ENCODE results near the gene DIAPH2. TPM values are rescaled to one million over a fixed set of nuclear protein-coding genes. Genes with fewer than 3 reads are reported as not detected.

DIAPH2 gene
- total and polyA plus RNA-seq, 9 donors, result 8.1 to 30.9 (median 24.2) TPM

DNA sequence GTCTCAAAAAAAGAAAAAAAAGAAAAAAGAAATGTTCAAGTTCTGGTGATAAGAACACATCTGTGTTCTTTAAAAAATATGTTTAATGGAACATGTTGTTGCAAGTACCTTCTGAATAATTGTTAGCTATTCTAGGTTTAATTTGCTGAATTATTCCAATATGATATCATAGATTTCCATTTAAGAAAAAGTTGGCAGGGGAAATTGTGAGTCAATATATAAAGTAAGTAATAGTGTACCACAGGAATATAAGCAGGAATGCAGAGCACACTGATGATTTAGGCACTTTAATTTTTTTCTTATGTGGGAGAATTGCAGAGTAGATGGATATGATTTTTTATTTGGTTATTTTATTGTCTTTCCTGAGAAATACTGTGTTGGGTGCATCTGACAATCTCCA is 389.8 kb downstream of the DIAPH2 start:
- Histone ChIP-seq H3K4me1 (ENCODE audit: insufficient read depth) (no peaks in the 10 kb centered on the region), H3K27ac (no peak overlapping the region), H3K27me3 (no peaks in the 10 kb centered on the region), H3K9me3 (no peaks in the 10 kb centered on the region), H3K4me3 (no peak overlapping the region), H3K36me3 (no peaks in the 10 kb centered on the region)
- DNase-seq, result no peak
- intact Hi-C loops (cut with DNase I), result no loop called here
- TF ChIP-seq EP300 (IDR thresholded peaks at IDR 0.05), result no peak
- TF ChIP-seq POLR2A (IDR thresholded peaks at IDR 0.05), result no peak
- TF ChIP-seq, protein P1, sequence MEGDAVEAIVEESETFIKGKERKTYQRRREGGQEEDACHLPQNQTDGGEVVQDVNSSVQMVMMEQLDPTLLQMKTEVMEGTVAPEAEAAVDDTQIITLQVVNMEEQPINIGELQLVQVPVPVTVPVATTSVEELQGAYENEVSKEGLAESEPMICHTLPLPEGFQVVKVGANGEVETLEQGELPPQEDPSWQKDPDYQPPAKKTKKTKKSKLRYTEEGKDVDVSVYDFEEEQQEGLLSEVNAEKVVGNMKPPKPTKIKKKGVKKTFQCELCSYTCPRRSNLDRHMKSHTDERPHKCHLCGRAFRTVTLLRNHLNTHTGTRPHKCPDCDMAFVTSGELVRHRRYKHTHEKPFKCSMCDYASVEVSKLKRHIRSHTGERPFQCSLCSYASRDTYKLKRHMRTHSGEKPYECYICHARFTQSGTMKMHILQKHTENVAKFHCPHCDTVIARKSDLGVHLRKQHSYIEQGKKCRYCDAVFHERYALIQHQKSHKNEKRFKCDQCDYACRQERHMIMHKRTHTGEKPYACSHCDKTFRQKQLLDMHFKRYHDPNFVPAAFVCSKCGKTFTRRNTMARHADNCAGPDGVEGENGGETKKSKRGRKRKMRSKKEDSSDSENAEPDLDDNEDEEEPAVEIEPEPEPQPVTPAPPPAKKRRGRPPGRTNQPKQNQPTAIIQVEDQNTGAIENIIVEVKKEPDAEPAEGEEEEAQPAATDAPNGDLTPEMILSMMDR (IDR thresholded peaks at IDR 0.05), result no peak

DNA sequence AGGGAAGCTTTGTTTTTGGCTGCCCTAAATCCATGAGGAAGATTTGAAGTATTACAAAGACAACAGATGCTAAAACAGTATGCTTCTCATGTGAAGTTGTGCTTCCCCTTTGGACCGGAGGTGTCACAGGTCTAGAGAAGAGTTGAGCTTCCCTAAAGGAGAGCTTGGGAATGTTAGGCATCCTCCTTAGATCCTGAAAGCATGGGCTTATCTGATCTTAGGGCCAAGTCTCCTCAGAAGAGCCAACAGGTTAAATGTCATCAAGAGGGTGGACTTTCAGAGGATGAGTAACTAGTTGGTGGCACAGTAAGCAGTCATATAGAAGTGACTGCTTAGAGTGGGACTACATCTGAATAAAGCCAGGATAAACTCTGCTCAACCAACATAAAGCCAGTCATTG is 404.5 kb downstream of the DIAPH2 start:
- no peak for DNase-seq

DNA sequence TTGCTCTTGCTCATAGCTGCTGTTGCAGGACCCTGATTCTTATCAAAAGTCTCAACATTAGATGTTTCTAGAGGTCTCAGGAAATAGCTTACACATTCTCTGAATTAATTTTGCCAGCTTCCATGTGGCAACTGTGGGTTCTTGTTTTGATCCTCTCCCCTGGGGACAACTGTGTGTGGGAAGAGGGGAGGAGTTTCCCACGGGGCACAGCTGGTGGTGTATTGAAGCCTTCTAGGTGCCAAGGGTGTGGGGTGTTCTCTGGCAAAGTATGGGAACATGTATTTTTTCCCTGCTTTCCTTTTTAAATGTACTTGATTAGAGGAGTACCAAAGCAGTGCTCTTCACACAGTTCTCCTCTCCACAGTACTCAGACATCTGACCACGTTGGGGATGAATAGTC is 411.7 kb downstream of the DIAPH2 start:
- H3K27me3 ChIP-seq, result no peaks in the 10 kb centered on the region
- 32 to 40% (median 33%) methylated on average over 2 of the region's 2 CpGs for WGBS, 3 donors
- no peak overlapping the region for H3K27ac ChIP-seq
- H3K36me3 ChIP-seq, result no peaks in the 10 kb centered on the region
- no peaks in the 10 kb centered on the region for H3K4me1 ChIP-seq (ENCODE audit: insufficient read depth)
- no peaks in the 10 kb centered on the region for H3K9me3 ChIP-seq
- intact Hi-C loops (cut with DNase I), result no loop called here
- no peak for DNase-seq
- H3K4me3 ChIP-seq, result no peak overlapping the region
- TF ChIP-seq POLR2A (IDR thresholded peaks at IDR 0.05) (no peak), EP300 (IDR thresholded peaks at IDR 0.05) (no peak)
- TF ChIP-seq, protein P1 (IDR thresholded peaks at IDR 0.05), result no peak

More for the DNA sequence above, 404.5 kb downstream of the DIAPH2 start:
- Histone ChIP-seq H3K9me3 (no peaks in the 10 kb centered on the region), H3K27ac (no peak overlapping the region), H3K4me3 (no peak overlapping the region), H3K27me3 (no peaks in the 10 kb centered on the region), H3K4me1 (ENCODE audit: insufficient read depth) (no peaks in the 10 kb centered on the region), H3K36me3 (no peaks in the 10 kb centered on the region)
- TF ChIP-seq, protein P1 (IDR thresholded peaks at IDR 0.05), result no peak
- TF ChIP-seq POLR2A (IDR thresholded peaks at IDR 0.05) (no peak), EP300 (IDR thresholded peaks at IDR 0.05) (no peak)
- 93 to 96% (median 94%) methylated on average over 1 of the region's 1 CpG for WGBS, 3 donors
- intact Hi-C loops (cut with DNase I), result no loop called here

DNA sequence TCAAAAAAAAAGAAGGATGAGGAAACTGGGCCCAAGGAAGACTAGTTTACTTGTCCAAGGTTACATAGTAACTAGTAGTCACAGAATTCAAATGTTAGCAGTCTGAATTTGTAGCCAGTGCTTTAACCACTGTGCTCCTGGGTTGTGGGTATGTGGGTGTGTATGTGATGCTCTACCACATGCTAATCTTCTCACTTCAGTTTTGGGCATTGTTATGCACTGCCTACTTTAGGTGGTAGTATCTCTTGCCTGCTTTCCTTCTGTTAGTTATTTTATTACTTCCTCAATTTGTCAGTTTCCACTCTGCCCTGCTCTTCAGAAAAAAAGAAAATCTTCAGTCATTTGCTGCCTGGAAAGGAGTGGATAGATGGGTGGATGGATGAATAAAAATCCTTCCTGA is 418.3 kb downstream of the DIAPH2 start:
- Histone ChIP-seq H3K4me3 (no peak overlapping the region), H3K4me1 (ENCODE audit: insufficient read depth) (no peaks in the 10 kb centered on the region), H3K27ac (no peak overlapping the region), H3K27me3 (no peaks in the 10 kb centered on the region), H3K9me3 (no peaks in the 10 kb centered on the region), H3K36me3 (no peaks in the 10 kb centered on the region)
- no peak for DNase-seq
- intact Hi-C loops (cut with DNase I), result no loop called here
- TF ChIP-seq, protein P1 (IDR thresholded peaks at IDR 0.05), result no peak
- TF ChIP-seq POLR2A (IDR thresholded peaks at IDR 0.05), result no peak
- no peak for TF ChIP-seq EP300 (IDR thresholded peaks at IDR 0.05)

DNA sequence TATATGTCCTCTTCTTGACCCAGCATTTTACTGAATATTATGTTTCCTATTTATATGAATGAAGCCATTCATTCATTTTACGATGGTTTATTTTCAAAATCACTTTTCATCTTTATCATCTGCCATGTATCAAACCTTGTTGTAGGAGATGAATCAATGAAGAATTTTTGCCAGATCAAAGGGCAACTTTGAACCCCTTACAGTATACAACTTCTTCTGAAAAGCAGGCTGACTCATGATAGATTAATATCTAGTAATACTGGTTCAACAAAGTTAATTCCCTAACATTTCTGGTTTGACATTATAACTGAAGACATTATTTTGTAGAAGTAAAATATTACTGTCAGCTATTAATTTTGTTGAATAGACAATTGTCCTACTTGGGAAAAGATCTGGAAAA is 425.1 kb downstream of the DIAPH2 start:
- Histone ChIP-seq H3K9me3 (no peaks in the 10 kb centered on the region), H3K36me3 (no peaks in the 10 kb centered on the region), H3K27me3 (no peaks in the 10 kb centered on the region), H3K4me1 (ENCODE audit: insufficient read depth) (no peaks in the 10 kb centered on the region), H3K4me3 (no peak overlapping the region), H3K27ac (no peak overlapping the region)
- DNase-seq, result no peak
- intact Hi-C loops (cut with DNase I), result no loop called here
- TF ChIP-seq, protein P1 (IDR thresholded peaks at IDR 0.05), result no peak
- TF ChIP-seq POLR2A (IDR thresholded peaks at IDR 0.05), result no peak
- TF ChIP-seq EP300 (IDR thresholded peaks at IDR 0.05), result no peak
- 89 to 96% (median 90%) methylated on average over 1 of the region's 1 CpG for WGBS, 3 donors
